G401.6 (cell line): Measurements from ENCODE around the gene PRODH.
"Not testable (repeated sequence)": the region's sequence is repeated elsewhere in the genome, so short reads cannot be mapped to it uniquely, and the experiment has no call there.

Experiments used
- FAIRE-seq: peaks from 2 replicates; lab custom pipeline; 2012; peaks lifted over from hg19 to GRCh38; lab: Jason Lieb, UNC

The PRODH gene

DNA sequence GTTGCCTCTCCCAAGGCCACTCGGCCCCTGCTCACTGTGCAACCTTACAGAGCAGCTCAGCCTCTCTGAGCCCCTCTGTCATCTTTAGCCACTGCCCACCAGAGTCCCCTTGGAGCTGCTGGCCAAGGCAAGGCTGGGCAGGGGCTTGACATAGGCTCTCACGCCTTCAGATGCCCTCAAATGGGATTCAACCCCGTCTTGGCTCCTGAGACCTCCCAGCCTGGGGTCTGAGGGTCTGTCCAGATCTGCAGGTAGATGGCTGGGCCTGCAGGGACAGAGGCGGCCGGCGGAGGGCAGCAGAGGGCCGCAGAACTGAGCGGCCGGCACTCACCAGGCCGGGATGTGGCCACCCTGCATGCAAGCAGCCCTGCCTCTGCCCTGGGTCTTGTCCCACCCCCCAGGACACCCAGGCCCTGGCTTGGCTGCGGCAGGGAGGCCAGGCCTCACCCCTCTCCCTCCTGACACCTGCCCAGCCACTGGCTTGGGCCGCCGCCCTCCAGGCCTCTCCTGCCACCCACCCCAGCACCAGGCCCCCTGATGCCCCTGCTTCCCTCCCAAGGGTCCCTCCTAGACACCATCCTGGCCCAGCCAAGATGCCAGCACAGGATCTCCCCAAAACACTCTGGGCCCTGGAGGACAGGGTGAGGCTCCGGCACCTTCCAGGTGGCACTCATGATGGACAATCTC is 18.4 kb upstream of the PRODH start:
- FAIRE-seq = not testable (repeated sequence)

DNA sequence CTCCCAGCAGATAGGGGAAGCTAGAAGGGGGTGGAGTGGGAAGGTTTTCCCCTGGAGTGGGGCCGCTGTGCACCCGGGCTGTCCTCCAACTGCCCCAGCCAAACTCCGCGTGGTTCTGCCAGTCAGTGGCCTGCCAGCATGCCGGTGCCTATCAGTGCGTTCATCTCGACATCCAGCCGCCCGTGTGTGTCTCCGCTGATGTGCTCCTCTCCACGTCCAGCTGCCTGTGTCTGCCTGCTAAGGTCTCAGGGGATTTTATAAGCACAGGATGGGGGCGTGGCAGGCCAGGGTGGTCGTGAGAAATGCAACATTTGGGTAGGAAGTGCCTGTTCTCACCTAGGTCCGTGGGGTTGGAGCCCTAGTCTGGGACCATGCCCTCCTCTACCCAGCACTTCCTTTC is 17.0 kb upstream of the PRODH start:
- not testable (repeated sequence) for FAIRE-seq

DNA sequence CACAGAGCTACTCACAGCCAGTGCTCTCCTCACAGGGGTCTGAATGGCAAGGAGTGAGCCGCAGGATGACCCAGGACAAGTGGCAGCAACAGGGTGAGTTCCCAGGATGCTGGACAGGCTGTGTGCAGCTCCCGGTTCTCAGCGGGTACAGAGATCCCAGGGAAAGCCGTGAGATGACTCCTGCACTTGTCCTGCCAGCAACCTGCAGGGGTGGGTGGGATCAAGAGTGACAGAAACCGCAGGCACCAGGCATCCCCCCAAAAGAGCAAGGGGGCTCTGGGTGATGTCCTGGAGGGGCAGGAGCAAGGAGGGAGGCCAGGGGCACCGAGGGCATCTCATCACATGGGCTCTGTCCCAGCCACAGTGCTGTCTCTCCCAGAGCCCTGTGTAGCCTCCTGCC is 15.9 kb upstream of the PRODH start:
- no peak for FAIRE-seq

DNA sequence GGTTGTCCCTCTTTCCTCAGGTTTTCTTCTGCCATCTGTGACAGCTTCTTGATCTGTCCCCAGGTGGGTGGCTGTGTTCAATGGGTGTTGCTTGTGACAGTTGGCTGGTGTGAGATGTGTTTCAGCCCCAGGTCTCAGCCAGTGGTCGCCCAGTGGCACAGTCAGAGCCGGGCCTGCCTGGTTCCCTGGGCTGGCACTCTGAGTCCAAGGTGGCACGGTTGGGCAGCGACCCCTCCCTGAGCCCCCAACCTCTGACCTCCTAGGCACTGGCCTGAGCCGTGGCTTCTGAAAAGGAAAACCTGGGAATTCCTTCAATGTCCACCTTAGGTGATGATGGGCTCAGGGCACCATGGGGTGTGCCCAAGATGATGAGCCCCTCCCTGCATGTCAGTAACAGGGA is 14.0 kb upstream of the PRODH start:
- FAIRE-seq = no peak

DNA sequence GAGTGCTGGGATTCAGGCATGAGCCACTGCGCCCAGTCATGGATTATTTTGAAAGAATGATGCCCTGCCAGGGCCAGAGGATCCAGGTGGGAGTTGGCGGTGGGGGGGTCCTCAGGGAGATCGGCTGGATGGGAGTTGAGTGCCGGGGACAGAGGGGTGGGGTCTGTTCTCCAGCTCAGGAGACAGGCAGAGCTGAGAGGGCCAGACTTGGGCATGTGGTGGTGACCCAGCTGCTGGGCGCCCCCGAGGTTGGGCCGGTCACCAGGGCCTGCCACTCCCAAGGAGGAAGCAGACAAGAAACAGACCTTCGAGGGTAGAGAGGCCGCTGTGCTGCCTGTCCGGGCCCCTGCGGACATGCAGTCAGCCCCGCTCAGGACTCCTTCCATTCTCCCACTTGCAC is 11.8 kb upstream of the PRODH start:
- FAIRE-seq = no peak

DNA sequence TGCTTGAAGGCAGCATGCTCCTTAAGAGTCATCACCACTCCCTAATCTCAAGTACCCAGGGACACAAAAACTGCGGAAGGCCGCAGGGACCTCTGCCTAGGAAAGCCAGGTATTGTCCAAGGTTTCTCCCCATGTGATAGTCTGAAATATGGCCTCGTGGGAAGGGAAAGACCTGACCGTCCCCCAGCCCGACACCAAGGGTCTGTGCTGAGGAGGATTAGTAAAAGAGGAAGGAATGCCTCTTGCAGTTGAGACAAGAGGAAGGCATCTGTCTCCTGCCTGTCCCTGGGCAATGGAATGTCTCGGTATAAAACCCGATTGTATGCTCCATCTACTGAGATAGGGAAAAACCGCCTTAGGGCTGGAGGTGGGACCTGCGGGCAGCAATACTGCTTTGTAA is 11.0 kb upstream of the PRODH start:
- not testable (repeated sequence) for FAIRE-seq

DNA sequence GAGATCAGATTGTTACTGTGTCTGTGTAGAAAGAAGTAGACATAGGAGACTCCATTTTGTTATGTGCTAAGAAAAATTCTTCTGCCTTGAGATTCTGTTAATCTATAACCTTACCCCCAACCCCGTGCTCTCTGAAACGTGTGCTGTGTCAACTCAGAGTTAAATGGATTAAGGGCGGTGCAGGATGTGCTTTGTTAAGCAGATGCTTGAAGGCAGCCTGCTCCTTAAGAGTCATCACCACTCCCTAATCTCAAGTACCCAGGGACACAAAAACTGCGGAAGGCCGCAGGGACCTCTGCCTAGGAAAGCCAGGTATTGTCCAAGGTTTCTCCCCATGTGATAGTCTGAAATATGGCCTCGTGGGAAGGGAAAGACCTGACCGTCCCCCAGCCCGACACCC is 2.6 kb upstream of the PRODH start:
- FAIRE-seq = not testable (repeated sequence)

DNA sequence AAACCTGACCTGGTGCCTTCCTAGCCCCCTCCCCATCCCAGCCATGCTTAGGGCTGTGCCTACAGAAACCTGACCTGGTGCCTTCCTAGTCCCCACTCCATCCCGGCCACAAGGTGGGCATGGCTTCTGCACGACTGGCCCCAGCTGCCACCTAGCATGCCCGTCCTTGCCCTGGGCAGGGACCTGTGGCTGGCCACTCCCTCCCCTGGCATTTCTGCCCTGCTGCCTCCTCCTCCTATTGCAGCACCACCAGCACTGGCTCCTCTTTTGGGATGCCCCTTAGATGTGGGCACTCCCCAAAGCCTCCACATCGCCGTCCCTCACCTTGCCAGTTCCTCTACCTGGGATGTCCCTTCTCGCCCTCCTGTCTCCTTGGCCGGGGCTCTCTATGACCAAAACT is 1.4 kb downstream of the PRODH start:
- FAIRE-seq = not testable (repeated sequence)

DNA sequence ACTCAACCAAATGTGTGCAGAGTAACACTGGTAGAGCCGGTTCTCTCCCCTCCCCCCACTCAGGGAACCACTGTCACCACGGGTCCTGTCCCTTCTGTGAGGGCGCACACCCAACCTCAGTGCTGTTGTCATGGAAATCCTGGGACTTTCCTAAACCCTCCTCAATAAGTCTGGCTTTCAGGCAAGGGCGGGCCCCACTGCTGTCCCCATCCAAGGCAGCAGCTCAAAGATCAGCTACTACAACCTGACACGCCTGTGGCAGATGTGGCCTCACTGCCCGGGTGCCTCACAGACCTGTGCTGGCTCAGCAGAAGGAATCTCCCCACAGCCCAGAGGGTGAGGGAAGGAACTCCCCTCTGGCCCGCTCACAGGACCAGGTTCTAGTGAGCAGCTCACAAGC is 2.2 kb downstream of the PRODH start:
- FAIRE-seq = no peak

DNA sequence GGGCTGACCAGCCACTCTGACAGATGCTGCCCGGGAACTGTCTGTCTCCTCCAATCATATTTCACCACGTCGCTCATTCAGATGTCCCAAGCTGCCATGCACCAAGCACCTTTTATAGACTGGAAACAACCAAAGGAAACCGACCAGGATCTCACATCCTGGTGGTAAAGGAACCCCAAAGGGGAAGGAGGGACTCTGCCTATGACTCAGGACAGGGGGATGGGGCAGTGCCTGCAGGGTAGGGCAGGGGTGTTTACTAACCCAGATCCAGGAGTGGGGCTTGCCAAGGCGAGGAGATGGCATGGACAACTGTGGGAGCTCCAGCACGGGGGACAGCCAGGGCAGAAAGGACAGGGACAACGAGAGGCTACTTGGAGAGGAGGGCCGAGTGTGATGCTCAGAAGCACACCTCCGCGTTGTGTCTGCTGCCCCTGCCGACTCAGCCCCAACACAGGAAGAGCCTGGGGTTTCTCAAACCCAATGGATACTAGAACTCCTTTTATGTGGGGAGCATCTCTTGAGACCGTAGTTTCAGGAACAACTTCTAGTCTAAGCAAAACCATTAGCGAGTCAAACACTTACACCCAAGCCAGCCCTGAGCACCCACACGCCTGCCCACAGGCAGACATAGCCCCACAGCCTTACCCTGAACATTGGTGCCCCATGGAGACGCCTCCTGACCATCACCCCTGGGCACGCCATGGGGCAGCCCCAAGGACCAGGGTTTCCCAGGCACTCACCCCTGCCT is 4.0 kb downstream of the PRODH start:
- FAIRE-seq = no peak

DNA sequence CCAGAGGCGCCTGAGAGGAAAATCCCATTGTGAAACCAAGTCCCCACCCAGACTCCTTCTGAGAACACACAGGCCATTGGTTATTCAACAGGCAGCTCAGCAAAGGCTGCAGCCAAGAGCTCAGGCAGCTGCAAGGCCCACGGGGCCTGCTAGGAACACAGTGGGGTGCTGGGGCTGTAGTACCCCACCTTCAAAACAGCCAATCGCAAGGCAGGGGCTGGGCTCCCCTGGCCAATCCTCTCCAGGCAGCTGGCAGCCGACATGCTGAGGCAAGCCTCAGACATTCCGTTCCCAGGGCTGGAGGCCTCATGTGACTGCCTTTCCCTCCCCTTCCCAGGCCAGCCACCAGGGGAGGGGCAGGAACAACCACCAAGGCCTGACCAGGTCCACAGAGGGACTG is 6.6 kb downstream of the PRODH start:
- FAIRE-seq = peak; percentile 99

DNA sequence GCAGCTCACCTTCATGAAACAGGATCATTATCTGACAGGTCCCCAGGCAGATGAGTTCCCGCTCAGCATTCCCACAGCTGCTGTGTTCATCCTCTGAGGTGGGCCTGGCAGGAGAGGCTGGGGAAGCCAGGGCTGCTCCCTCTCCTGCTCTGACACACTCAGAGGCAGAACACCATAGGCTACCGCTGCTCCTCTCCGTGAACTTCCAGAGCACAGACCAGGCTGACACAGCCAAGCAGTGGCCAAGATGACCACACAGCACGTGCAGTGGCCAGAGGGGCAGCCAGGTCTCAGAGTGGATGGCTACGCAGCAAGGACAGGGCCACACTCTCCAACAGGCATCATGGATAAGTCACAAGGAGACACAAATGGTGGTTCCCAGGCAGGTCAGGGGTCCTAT is 8.5 kb downstream of the PRODH start:
- FAIRE-seq = no peak

DNA sequence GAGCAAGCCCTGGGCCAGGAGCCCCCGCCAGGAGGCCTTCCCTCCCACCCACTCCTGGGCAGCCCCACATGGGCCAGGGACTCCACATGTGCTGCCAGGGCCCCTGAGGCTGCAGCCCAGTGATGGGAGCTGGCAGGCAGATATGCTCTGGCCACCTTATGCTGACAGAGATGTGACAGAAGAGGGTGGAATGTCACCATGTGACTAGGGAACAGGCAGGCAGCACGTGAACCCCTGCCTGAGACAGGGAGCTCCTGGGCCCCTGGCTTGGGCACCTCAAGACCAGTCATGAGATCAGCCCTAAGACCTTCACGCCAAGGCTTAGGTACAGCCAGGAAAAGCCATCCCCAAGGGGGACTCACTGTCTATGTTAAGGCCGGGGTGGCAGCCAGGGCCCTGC is 9.1 kb downstream of the PRODH start:
- FAIRE-seq = no peak

DNA sequence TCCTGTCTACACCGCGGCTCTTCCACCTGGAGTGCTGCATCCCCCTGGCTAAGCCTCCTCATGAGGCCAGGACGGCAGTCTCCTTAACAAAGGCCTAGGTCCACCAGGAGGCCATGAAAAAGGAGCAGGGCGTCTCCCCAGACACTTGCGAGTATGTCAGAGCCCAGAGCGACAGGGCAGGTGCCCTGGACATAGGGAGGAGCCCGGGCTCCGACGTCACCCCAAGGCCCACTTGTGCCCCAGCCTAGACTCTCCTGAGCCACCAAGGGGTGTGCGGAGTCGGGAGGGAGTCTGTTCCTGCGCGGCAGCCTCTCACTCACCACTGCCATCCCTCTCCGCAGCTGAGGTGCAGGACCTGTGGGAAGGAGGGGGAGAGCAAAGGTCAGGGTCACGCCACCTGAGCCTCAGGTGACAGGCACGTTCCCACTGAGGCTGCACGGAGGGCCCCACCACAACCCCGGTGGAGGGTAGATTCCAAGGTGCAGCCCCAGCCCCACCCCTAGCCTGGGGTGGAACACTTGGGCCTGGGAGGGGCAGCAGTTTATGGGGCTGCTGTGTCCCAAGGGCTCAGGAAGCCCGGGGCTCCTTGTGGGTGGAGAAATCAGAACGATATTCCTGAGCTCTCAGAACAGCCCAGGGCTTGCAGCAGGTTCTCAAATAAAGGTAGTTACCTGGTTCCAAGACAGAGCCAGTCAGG is 10.6 kb downstream of the PRODH start:
- FAIRE-seq = no peak

DNA sequence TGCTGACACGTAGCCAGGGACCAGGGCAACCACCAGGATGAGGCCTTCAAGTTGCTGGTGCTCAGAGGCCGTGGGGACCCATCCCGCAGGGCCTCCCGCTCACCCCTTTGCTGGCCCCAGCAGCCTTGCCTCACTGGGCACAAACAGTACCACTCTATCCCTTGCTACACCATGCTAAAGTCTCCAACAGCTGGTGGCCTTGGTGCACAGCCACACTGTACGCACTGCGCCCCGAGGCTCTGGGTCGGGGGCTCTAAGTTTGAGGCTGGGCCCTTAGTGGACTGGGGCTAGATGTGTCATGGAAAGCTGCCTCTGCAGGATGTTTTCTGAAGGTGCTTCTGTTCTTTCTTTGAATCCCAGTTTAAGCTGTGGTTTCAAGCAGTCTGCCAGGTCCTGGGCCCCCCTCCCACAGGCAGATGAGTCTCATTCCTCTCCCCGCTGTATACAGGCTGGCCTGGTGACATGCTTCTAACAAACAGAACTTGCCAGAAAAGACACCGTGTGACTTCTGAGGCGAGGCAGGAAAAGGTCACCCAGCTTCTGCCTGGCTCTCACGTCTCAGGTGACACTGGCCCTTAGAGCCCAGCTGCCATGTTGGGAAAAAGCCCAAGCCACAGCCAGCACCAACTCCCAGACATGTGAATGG is 15.7 kb downstream of the PRODH start:
- FAIRE-seq = not testable (repeated sequence)

DNA sequence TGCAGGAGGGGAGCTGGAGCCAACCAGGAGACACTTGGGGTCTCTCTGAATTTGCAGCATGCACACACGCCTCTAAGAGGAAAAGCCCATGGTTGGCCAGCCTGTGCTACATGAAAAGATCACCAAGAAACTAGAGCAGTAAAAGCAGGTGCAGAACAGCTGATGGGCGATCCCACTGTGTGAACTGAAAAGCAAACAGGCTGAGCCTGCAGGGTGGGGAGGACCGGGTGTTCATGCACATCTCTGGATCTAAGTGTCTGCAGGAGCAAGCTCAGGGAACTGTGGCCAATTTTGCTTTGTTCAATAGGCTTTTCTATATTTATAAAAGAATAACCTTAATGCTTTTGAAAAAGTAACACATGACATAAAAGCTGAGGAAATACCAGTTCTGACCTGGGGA is 18.3 kb downstream of the PRODH start:
- peak; percentile 39 for FAIRE-seq

DNA sequence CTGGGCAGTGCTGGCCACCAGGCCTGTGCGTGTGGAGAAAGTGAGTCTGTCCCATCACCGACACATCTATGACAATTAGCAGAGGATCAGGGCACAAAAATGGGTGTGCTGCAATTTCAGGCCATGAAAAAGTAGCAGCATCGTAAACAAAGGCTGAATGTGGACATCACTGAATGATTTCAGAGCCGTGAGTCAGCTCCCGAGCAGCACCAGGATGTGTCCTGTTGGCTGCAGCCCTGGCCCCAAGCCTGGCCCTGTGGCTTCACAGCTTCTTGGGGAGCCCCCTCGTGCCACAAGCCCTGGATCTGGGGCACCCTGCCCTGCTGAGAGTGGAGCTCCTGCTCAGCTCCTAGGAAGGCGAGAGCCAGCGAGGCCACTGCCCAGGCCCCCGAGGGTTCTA is 20.5 kb downstream of the PRODH start:
- not testable (repeated sequence) for FAIRE-seq

DNA sequence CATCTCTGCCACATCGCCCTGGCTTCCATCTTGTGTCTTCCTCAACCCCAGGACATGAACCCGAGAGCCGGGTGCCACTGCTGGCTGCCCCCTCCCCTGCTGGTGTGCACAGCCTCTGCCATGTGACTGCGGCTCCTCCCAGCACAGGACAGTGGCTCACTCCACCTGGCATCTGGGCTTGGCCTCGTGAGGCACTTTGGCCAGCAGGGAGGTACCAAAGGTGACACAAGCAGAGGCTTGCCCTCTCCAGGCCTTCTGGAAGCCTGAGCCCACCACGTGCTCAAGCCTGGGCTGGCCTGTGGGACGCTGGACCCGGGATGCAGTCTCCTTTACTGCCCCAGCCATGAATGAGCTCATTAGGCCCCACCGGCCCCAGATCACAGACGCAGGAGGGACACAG is 21.5 kb downstream of the PRODH start:
- not testable (repeated sequence) for FAIRE-seq

DNA sequence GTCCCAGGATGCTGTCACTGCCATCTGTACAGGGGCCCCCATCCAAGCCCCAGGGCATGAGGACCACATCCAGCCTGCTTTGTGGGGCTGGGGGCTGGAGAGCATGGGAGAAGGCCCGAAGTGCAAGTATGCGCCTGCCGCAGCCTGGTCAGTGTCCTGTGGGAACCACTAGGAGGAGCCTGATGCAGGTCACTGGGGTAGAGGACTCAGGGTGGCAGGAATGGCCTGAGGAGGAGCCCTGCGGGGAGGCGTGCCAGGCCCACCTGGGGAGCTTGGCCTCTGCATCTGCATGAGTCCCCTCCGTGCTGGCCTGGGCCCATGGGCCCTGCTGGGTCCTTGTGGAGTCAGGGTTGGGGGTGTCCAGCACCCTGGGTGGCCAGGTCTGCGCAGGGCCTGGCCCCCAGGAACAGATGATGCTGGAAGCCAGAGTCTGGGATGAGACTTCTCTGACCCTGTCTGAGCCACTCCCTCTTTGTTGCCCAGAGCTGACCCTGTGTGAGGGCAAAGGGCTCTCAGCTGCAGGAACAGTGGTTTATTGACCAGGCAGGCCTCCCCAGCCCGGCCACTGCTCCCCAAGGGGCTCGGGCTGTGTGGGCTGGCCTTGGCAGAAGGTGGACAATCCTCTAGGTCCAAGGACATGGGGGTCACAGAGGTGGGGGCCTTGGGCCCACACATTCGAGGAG is 23.7 kb downstream of the PRODH start:
- not testable (repeated sequence) for FAIRE-seq

DNA sequence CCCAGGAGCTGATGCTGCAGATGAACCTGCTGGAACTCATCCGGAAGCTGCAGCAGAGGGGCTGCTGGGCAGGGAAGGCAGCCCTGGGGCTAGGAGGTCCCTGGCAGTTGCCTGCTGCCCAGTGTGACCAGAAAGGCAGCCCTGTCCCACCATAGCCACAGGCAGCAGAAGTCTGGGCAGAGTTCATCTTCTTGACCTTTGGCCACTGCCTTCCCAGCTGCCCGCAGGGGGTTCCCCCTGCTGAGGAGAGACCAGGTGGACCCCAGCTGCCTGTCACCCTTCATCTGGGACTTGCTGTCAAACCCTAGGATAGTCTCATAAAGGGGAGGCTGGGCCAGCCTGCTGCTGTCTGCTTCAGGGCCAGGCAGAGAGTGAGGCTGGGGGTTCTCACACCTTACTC is 24.6 kb downstream of the PRODH start:
- FAIRE-seq = not testable (repeated sequence)

DNA sequence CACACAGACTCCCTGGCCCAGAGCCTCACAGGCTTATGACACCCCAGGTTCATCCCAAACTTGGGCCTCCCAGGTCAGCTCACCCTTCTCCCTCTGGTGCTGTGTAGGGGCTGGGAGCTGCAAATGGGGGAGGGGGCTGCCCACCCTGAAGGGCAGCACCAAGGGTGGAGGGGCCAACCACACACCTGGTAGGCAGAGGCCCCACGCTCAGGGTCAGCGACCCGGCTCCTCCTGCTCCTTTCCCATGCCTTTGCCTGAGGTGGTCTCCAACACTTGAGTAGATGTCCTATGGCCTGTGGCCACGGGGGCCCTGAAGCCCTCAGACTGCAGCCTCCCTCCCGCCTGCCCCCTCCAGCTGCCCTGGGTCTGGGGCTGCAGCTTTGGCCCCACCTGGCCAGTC is 26.5 kb downstream of the PRODH start:
- no peak for FAIRE-seq

DNA sequence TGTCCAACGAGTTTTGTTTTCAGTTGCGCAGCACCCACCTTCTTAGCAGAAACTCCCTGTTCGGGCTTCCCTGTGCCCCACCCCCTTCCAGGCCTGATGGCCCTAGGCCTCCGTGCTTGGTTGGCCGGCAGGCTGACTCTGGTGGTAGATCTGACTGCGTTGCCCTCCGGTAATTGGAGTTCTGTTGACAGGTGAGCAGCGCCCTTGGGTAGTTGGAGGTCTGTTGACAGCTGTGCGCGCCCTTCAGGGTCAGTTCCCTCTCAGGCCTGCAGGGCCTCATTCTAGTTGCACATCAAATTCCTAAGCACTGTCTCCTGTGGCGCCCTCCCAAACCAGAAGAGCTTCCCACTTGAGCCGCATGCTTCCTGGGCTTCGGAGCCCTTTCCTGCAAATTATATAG is 29.2 kb downstream of the PRODH start:
- no peak for FAIRE-seq
